ENCODE measurements around the gene TUBB3. TPM values are rescaled to one million over a fixed set of nuclear protein-coding genes. Genes with fewer than 3 reads are reported as not detected.

Gene TUBB3
- total RNA-seq, 3 donors from 2014 or later = 1.6 to 2.9 (median 1.8) TPM

- Histone ChIP-seq H3K4me1 (no peaks in the 10 kb centered on the region), H3K9me3 (no peaks in the 10 kb centered on the region), H3K4me3 (no peak overlapping the region), H3K27me3 (no peaks in the 10 kb centered on the region), H3K36me3 (peaks cover 6% of the 10 kb centered on the region), H3K27ac (no peak overlapping the region)
- no peak for TF ChIP-seq POLR2A (IDR thresholded peaks at IDR 0.05)
- TF ChIP-seq CTCF (IDR thresholded peaks at IDR 0.05) = no peak
- TF ChIP-seq POLR2AphosphoS5 (IDR thresholded peaks at IDR 0.05) = no peak
- intact Hi-C loops (cut with DNase I; ENCODE audit: low total_unique reads) = no loop called here
- no peak for DNase-seq (ENCODE audit: low spot score in 2 of 2)
Observed at GRCh38 chr16:89883346-89884040, 39.6 kb upstream of the TUBB3 start.

GRCh38 chr16:89884041-89884421 is 39.1 kb upstream of the TUBB3 start:
- Histone ChIP-seq H3K27me3 (no peaks in the 10 kb centered on the region), H3K27ac (no peak overlapping the region), H3K4me1 (no peaks in the 10 kb centered on the region), H3K9me3 (no peaks in the 10 kb centered on the region), H3K4me3 (no peak overlapping the region), H3K36me3 (peaks cover 6% of the 10 kb centered on the region)
- intact Hi-C loops (cut with DNase I; ENCODE audit: low total_unique reads) = no loop called here
- no peak for DNase-seq (ENCODE audit: low spot score in 2 of 2)
- TF ChIP-seq POLR2AphosphoS5 (IDR thresholded peaks at IDR 0.05) = no peak
- no peak for TF ChIP-seq POLR2A (IDR thresholded peaks at IDR 0.05)
- no peak for TF ChIP-seq CTCF (IDR thresholded peaks at IDR 0.05)

GRCh38 chr16:89887243-89887642 is 35.9 kb upstream of the TUBB3 start:
- H3K27me3 ChIP-seq = no peaks in the 10 kb centered on the region
- no peak for DNase-seq (ENCODE audit: low spot score in 2 of 2)
- H3K4me3 ChIP-seq = no peak overlapping the region
- no peaks in the 10 kb centered on the region for H3K4me1 ChIP-seq
- H3K9me3 ChIP-seq = no peaks in the 10 kb centered on the region
- no peak overlapping the region for H3K27ac ChIP-seq
- H3K36me3 ChIP-seq = peaks cover 11% of the 10 kb centered on the region
- intact Hi-C loops (cut with DNase I; ENCODE audit: low total_unique reads) = no loop called here
- TF ChIP-seq POLR2AphosphoS5 (IDR thresholded peaks at IDR 0.05) (no peak), POLR2A (IDR thresholded peaks at IDR 0.05) (no peak), CTCF (IDR thresholded peaks at IDR 0.05) (no peak)

GRCh38 chr16:89890200-89890599 is 32.9 kb upstream of the TUBB3 start:
- TF ChIP-seq POLR2AphosphoS5 (IDR thresholded peaks at IDR 0.05) = no peak
- Histone ChIP-seq H3K4me3 (no peak overlapping the region), H3K36me3 (peaks cover 18% of the 10 kb centered on the region), H3K27me3 (no peaks in the 10 kb centered on the region), H3K27ac (no peak overlapping the region), H3K4me1 (no peaks in the 10 kb centered on the region), H3K9me3 (no peaks in the 10 kb centered on the region)
- DNase-seq (ENCODE audit: low spot score in 2 of 2) = no peak
- intact Hi-C loops (cut with DNase I; ENCODE audit: low total_unique reads) = no loop called here

- no peak overlapping the region for H3K4me3 ChIP-seq
- TF ChIP-seq POLR2A (IDR thresholded peaks at IDR 0.05) (no peak), CTCF (IDR thresholded peaks at IDR 0.05) (no peak), POLR2AphosphoS5 (IDR thresholded peaks at IDR 0.05) (no peak)
- H3K27me3 ChIP-seq = no peaks in the 10 kb centered on the region
- intact Hi-C loops (cut with DNase I; ENCODE audit: low total_unique reads) = no loop called here
- H3K36me3 ChIP-seq = peaks cover 18% of the 10 kb centered on the region
- H3K4me1 ChIP-seq = no peaks in the 10 kb centered on the region
- no peaks in the 10 kb centered on the region for H3K9me3 ChIP-seq
- DNase-seq (ENCODE audit: low spot score in 2 of 2) = no peak
- H3K27ac ChIP-seq = no peak overlapping the region
Observed at GRCh38 chr16:89890886-89891657, 32.1 kb upstream of the TUBB3 start.

Measured in breast epithelium (tissue), 4 donors.